Keratinocyte (primary cell): ENCODE results near the gene TRIM6.

Experiments
- CTCF ChIP-seq, 3 experiments: IDR thresholded peaks in 1 of 3; conservative IDR thresholded peaks in 1 of 3; optimal IDR thresholded peaks in 1 of 3; 2 replicates in 2 of 3; 3 replicates in 1 of 3; pipeline versions ENCODE3 to v1.5.1; 2011; ENCODE audit warnings: low read length in 3 of 3, mild to moderate bottlenecking in 3 of 3, moderate library complexity in 2 of 3, control low read depth in 1 of 3, inconsistent platforms in 1 of 3; ENCODE audit not compliant: insufficient read depth in 2 of 3; ENCODE audit errors: extremely low read depth in 1 of 3
- EZH2 ChIP-seq: IDR thresholded peaks from one replicate; pipeline ENCODE4 v1.6.1; 2012; ENCODE audit warnings: inconsistent platforms, mild to moderate bottlenecking, low read length, moderate library complexity

DNA sequence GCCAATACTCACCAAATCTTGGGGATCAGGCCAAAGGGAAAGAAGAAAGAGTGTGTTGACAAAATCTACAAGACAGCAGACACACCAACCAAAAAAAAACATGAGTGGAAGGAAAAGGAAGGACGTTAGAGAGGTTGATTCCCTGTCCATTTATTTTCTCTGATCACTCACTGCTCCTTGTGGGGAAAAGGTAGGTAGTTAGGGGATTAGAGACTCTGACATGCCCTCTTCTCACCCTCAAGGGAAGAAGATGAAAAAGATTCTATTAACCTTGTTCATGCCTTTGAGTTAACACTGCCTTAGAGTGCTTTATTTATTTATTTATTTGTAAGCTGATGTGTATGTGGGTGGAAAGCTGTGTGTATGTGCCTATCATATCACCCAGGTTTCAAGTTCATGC lies 48.0 kb upstream of the TRIM6 start, which contains the start of gene OR52H1:
- no peak for TF ChIP-seq CTCF (optimal IDR thresholded peaks at IDR 0.05 in 1 of 3, IDR thresholded peaks at IDR 0.05 in 1 of 3, conservative IDR thresholded peaks at IDR 0.05 in 1 of 3; ENCODE audit: extremely low read depth in 1 of 3, insufficient read depth in 2 of 3, low read length in 3 of 3)
- no peak for TF ChIP-seq EZH2
